GM19468 (cell line): ENCODE results near the gene ARHGEF4.
"Not testable (repeated sequence)": the region's sequence is repeated elsewhere in the genome, so short reads cannot be mapped to it uniquely, and the experiment has no call there.

Source experiments
- ATAC-seq: cut with Tn5 transposase; IDR thresholded peaks from one replicate; pipeline ENCODE4 v1.9.1; 2021; ENCODE audit warnings: mild to moderate bottlenecking, moderate library complexity, moderate number of reproducible peaks; ENCODE audit not compliant: unreplicated experiment; ENCODE audit errors: extremely low read depth

The ARHGEF4 gene

DNA sequence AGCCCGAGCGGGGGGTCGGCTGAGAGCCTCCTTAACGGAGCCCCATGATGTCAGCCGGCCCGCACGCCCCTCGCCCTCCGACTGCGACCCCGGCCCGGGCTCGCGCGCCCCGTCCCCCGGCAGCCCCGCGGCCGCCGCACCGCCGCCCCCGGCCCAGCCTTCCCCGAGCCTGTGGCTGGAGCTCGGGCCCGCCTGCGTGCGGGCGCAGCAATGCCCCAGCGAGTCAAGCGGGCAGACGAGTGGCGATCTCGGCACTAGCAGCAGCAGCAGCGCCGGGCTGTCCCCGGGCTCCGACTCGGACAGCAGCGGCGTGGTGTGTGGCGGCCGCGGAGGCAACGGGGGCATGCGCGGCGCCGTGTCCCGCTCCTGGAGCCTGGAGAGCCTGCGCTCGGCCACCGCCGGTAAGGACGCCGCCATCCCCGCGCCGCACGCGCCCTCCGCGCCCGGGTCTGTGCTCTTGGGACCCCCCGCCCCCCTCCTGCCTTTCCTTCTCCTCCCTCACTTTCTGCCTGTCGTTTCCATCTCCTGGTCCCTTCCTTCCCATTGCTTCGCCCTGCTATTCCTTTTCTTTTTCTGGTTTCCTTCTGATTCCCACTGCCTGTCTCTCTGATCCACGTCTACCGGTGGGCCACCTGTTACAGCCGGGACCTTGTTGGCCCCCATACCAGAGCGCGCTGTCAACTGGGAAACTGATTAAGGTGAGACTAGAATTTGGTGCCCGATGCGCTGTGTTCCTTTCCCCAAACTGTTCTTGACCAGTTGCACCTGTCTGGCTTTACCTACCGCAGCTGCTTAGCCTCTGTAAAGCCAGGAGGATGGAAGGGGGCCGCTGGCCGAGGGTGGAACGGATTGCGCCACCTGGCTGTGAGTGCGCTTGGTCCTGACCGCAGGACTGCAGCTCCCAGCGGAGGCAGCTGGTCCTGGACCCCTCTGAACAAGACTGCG lies 127.4 kb downstream of the ARHGEF4 start:
- ATAC-seq, result no peak

GRCh38 chr2:130964931-130965330 lies 128.2 kb downstream of the ARHGEF4 start:
- no peak for ATAC-seq

DNA sequence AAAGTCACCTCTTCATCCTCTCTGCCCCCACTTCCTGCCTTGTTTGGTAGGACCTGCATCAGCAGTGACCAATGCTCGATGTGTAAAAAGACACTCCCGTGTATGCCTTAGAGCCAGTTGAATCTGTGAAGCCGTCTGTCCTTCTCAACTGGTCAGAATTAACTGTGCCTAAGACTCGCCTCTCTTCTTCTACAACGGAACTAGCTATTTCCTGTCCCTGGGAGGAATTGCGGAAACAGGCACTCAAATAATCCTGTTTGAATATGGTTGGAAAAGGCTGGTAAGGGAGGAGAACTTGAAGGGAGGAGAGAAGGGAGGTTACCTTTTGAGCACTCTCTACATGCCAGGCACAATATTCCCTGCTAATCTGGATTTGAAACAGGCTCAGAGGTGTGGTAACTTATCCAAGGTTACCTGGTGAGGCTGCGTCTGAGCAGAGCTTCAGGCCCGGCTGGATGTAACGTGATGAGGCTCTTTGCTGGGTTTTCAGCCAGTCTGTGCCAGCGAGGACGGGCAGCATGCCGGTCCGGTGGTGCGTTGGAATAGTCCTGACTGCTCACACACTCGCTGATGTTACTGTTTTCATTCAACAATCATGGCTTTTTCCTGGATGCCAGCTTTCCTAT lies 129.5 kb downstream of the ARHGEF4 start:
- ATAC-seq, result no peak

DNA sequence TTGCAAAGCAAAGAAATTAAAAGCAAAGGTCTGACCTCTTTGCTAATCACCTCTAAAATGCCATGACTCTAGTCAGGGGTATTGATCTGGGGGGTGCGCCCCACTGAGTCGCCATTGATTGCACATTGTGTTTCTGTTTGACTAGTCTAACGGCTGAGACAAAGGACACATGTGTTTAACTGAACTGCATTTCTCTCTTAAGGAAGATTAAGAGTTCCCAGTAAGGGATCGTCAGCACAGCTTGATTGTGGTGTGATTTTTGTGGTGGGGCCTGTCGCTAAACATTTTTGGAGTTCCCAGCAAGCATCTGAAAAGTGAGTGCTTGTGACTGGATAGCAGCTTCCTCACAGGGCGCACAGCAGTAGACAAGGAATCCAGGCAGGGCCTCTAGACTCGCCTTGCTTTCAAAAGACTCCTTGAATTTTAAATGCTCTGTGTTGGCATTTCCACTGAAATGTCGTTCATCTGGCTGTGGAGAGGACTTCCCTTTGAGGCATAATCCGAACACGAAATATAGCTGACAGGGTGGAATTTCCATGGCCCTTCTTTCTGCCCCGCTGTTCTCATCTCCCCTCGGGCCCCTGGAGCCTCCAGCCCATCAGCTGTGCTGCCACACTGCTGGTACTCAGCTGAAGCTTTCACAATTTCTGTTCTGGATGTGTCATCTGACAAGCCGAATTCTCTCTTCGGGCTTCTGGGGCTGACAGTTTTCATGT lies 130.2 kb downstream of the ARHGEF4 start:
- no peak for ATAC-seq

DNA sequence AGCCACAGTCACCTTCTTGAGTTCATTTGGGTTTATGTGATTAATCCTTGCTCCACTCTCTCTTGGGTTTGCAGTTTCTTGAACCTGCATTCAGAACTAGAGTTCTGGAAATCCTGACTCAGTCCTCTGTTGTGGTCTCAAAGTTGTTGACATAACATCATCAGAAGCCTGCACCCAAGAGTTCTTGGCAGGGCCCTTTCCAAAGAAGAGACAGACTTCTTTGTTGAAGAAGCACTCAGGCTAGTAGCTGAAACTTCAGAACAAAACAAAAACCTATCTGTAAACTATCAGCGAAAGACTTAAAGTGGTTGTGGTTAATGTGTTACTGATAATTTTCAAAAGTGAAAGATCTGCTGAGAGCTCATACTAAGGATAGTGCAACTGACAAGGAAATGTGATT lies 135.7 kb downstream of the ARHGEF4 start:
- ATAC-seq, result peak; percentile 45

DNA sequence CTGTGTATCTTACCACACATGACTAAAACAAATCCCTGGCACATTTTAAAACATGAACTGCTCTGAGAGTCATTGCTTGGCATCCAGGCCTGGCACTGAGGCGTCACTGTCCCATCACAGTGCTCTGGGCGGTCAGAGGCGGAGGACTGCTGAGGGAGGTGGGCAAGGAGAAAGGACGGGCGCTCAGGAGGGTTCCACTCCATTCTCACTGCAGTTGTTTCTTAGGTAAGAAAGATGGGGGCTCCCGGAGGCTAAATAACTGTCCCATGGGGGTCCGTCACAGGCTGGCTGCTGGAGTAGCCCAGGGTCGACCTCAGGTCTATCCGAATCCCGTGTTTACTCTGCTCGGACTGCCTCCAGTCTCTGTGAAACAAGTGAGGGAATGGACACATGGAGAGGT lies 139.0 kb downstream of the ARHGEF4 start:
- no peak for ATAC-seq

DNA sequence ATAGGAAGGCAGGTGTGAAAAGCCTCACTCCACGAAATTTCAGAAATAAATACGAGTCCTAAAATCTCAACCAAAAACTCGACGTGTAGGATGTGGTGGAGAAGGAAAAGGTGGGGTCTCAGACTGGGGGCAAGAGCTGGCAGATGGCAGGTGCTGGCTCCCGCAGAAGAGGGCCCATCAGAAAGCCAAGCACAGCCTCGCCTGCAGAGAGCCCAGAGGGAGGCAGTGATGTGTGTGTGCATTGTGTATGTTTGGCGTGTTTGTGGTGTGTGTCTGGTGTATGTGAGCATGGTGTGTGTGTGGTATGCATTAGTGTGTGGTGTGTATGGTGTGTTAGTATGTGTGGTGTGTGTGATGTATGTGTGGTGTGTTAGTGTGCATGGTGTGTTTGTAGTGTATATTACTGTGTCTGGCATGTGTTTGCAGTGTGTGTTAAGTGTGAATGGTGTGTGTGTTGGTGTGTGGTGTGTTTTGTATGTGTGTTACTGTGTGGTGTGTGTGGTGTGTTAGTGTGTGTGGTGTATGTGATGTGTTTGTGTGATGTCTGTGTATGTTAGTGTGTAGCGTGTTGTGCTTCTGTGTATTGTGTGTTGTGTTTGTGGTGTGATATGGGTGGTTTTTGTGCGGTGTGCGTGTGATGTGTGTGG lies 140.0 kb downstream of the ARHGEF4 start:
- ATAC-seq, result no peak

DNA sequence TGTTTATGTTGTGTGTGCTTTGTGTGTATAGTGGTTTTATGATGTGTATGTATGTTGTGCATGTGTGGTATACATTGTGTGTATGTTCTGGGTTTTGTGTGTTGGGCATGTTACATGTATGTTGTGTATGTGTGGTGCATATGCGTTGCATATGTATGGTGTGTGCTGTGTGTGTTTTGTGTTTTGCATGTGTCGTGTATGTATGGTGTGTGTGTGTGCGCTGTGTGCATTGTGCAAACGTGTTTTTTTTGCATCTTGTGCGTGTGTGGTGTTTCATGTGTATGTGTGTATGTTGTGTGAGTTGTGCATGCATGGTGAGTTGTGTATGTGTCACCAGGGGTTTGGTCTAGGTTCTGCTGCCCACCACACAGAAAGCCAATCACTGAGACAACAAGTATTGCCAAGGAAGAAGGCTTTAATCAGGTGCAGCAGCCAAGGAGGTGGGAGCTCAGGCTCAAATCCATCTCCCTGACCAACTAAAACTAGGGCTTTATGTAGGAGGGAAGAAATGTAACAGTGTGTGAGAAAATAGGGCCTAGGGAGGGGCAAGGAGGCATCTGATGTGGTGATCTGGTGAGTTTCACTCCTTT lies 140.8 kb downstream of the ARHGEF4 start:
- no peak for ATAC-seq

DNA sequence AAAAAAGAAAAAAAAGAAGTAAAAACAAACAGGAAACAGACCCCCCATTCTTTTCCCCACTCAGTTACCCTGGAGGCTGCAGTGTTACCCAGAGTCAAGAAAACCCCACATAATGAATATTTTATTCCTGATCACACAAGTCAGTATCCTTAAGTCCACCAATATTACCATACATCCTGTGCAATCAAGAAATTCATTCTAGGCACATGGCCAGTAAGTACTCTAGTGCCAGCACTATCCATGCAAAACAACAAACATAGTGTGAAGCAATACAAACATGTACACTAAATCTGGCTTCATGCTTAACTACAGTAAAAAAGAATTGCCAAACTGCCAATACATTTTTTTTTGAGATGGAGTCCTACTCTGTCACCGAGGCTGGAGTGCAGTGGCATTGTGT lies 145.0 kb downstream of the ARHGEF4 start:
- no peak for ATAC-seq

GRCh38 chr2:130985206-130985780 lies 148.6 kb downstream of the ARHGEF4 start:
- ATAC-seq, result no peak

DNA sequence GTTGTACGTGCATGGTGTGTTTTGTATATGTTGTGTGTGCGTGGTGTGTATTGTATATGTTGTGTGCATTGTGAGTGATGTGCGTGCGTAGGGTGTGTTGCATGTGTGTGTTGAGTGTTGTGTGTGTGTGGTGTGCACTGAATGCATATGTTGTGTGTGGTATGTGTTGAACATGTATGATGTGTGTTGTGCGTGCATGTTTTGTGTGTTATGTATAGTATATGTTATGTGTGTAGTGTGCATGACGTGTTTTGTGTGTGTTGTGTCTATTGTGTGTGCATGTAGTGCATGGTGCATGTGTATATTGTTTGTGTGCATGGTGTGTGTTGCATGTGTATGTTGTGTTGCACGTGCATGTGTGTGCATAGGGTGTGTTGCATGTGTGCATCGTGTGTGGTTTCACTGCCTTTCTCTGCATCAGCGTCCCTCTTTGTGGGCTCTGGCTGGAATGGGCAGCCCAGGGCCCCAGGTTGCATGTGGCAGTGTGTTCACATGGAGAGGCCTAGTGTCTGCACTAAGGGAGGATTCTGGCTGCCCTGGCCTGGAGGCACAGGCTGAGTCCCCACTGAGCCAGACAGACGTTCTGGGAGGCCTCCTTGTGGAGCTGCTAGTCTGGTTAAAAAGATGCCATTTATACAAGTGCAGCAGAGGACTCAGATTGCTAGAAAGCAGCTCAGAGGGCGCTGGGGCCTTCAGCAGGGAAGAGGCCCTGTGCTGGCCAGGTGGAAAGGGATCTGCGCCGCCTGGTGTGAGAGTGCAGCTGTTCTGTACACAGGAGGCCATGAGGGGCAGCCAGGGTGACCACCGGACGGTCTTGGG lies 149.3 kb downstream of the ARHGEF4 start:
- no peak for ATAC-seq

GRCh38 chr2:130986890-130987493 lies 150.3 kb downstream of the ARHGEF4 start:
- ATAC-seq, result no peak

DNA sequence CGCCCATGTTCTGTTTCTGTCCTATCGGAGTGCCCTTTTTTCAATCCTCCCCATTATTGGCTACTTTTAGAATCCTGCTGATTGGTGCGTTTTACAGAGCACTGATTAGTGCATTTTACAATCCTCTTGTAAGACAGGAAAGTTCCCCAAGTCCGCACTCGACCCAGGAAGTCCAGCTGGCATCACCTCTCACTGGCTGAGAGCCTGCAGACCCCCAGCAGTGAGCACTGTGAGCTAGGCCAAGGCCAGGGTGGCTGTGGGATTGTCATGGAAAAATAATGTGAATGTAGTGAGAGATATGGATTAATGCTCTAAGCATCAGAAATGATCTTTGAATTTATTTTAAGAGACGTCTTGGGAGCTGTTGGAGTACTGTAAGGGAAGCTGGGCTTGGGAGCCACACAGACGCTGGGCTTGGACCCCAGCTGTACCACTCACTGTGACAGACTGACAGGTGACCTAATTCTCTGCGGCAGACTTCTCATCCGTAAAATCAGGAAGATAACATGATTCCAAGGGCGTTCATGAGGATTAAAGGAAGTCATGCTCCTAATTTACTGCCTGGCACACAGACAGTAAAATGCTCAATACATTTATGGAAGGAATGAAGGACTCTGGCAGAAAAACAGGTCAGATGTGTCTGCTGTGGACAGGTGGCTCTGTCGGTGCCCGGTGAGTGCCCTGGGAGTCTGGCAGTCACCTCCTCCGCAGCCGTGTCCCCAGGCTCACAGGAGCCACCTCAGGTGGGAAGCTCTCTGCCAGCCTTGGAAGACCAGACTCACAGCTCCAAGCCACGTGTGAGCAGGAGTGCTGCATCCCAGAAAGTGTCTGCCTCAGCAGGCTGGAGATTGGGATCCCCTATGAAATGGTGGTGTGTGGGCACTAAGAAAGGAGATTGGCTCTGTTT lies 151.1 kb downstream of the ARHGEF4 start:
- ATAC-seq, result no peak

- not testable (repeated sequence) for ATAC-seq
These were observed 154.7 kb downstream of the ARHGEF4 start for GRCh38 chr2:130991446-130991845.

DNA sequence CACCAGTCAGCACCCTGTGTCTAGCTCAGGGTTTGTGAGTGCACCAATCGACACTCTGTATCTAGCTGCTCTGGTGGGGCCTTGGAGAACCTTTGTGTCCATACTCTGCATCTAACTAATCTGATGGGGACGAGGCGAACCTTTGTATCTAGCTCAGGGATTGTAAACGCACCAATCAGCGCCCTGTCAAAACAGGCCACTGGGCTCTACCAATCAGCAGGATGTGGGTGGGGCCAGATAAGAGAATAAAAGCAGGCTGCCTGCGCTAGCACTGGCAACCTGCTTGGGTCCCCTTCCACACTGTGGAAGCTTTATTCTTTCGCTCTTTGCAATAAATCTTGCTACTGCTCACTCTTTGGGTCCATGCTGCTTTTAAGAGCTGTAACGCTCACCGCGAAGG lies 155.3 kb downstream of the ARHGEF4 start:
- ATAC-seq, result not testable (repeated sequence)

GRCh38 chr2:130996691-130997090 lies 160.0 kb downstream of the ARHGEF4 start:
- no peak for ATAC-seq

GRCh38 chr2:130997198-130997597 lies 160.5 kb downstream of the ARHGEF4 start:
- ATAC-seq, result no peak
